HEK293 (cell line): ENCODE measurements around the gene GMDS.

Experiments
- ATF2 ChIP-seq: fragments of 450-650 bp; formaldehyde crosslinking; IDR thresholded peaks from 2 replicates; pipeline ENCODE4 v1.5.1; 2016; ENCODE audit warnings: missing biosample characterization, missing genetic modification characterization, low read depth
- OVOL3 ChIP-seq: fragments of 450-650 bp; formaldehyde crosslinking; IDR thresholded peaks from 2 replicates; pipeline ENCODE4 v1.5.1; 2016; ENCODE audit warnings: missing biosample characterization, missing genetic modification characterization
- ZNF416 ChIP-seq: fragments of 450-650 bp; formaldehyde crosslinking; IDR thresholded peaks from 2 replicates; pipeline ENCODE4 v1.5.1; 2016; ENCODE audit warnings: missing biosample characterization, missing genetic modification characterization
- ZNF501 ChIP-seq: fragments of 450-650 bp; formaldehyde crosslinking; IDR thresholded peaks from 2 replicates; pipeline ENCODE4 v1.5.1; 2016; ENCODE audit warnings: missing biosample characterization, missing genetic modification characterization
- TF ChIP-seq, protein P1 (sequence below): fragments of 450-650 bp; formaldehyde crosslinking; IDR thresholded peaks from 2 replicates; pipeline ENCODE4 v1.5.1; 2016; ENCODE audit warnings: missing biosample characterization, missing genetic modification characterization

- TF ChIP-seq, protein P1, sequence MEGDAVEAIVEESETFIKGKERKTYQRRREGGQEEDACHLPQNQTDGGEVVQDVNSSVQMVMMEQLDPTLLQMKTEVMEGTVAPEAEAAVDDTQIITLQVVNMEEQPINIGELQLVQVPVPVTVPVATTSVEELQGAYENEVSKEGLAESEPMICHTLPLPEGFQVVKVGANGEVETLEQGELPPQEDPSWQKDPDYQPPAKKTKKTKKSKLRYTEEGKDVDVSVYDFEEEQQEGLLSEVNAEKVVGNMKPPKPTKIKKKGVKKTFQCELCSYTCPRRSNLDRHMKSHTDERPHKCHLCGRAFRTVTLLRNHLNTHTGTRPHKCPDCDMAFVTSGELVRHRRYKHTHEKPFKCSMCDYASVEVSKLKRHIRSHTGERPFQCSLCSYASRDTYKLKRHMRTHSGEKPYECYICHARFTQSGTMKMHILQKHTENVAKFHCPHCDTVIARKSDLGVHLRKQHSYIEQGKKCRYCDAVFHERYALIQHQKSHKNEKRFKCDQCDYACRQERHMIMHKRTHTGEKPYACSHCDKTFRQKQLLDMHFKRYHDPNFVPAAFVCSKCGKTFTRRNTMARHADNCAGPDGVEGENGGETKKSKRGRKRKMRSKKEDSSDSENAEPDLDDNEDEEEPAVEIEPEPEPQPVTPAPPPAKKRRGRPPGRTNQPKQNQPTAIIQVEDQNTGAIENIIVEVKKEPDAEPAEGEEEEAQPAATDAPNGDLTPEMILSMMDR (tag by site-specific recombination) = no peak
- TF ChIP-seq ZNF416 (tag by site-specific recombination) (no peak), ATF2 (tag by site-specific recombination) (peak; percentile 92), ZNF501 (no peak), OVOL3 (tag by site-specific recombination) (no peak)
Observed at GRCh38 chr6:1615151-1615852, 630.1 kb downstream of the GMDS start.
